Epithelial cell of esophagus (primary cell): ENCODE results near the gene TNK2.
"Not testable (repeated sequence)": the region's sequence is repeated elsewhere in the genome, so short reads cannot be mapped to it uniquely, and the experiment has no call there.

Experiments
- DNase-seq: peaks from one replicate; pipeline ENCODE4 v3.0.0; 2010; ENCODE audit warnings: low read depth
- H3K4me3 ChIP-seq: 2 replicates; pipeline ENCODE4 v1.5.1; 2011; ENCODE audit warnings: mild to moderate bottlenecking, low read length, control low read depth
- TF ChIP-seq, protein P1 (sequence below): IDR thresholded peaks from 2 replicates; pipeline ENCODE4 v1.5.1; 2011; ENCODE audit warnings: low read depth, mild to moderate bottlenecking, low read length, control low read depth, inconsistent platforms; ENCODE audit not compliant: insufficient read depth; ENCODE audit errors: missing control alignments

Gene TNK2

GRCh38 chr3:195903950-195904290 lies 4.4 kb downstream of the TNK2 start:
- no peak for DNase-seq
- H3K4me3 ChIP-seq = no peak overlapping the region
- TF ChIP-seq, protein P1, sequence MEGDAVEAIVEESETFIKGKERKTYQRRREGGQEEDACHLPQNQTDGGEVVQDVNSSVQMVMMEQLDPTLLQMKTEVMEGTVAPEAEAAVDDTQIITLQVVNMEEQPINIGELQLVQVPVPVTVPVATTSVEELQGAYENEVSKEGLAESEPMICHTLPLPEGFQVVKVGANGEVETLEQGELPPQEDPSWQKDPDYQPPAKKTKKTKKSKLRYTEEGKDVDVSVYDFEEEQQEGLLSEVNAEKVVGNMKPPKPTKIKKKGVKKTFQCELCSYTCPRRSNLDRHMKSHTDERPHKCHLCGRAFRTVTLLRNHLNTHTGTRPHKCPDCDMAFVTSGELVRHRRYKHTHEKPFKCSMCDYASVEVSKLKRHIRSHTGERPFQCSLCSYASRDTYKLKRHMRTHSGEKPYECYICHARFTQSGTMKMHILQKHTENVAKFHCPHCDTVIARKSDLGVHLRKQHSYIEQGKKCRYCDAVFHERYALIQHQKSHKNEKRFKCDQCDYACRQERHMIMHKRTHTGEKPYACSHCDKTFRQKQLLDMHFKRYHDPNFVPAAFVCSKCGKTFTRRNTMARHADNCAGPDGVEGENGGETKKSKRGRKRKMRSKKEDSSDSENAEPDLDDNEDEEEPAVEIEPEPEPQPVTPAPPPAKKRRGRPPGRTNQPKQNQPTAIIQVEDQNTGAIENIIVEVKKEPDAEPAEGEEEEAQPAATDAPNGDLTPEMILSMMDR = no peak

DNA sequence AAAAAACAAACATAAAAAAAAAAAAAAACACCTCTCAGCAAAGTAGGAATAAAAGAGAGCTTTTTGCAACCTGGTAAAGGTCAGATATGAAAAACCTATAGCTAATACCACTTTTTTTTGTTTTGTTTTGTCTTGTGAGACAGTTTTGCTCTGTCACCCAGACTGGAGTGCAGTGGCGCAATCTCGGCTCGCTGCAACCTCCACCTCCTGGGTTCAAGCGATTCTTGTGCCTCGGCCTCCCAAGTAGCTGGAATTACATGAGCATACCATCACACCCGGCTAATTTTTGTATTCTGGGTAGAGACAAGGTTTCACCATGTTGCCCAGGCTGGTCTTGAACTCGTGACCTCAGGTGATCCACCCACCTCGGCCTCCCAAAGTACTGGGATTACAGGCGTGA lies 5.7 kb downstream of the TNK2 start:
- not testable (repeated sequence) for DNase-seq, H3K4me3 ChIP-seq

- DNase-seq, H3K4me3 ChIP-seq: not testable (repeated sequence)
Observed at GRCh38 chr3:195901836-195902585, 6.3 kb downstream of the TNK2 start.

DNA sequence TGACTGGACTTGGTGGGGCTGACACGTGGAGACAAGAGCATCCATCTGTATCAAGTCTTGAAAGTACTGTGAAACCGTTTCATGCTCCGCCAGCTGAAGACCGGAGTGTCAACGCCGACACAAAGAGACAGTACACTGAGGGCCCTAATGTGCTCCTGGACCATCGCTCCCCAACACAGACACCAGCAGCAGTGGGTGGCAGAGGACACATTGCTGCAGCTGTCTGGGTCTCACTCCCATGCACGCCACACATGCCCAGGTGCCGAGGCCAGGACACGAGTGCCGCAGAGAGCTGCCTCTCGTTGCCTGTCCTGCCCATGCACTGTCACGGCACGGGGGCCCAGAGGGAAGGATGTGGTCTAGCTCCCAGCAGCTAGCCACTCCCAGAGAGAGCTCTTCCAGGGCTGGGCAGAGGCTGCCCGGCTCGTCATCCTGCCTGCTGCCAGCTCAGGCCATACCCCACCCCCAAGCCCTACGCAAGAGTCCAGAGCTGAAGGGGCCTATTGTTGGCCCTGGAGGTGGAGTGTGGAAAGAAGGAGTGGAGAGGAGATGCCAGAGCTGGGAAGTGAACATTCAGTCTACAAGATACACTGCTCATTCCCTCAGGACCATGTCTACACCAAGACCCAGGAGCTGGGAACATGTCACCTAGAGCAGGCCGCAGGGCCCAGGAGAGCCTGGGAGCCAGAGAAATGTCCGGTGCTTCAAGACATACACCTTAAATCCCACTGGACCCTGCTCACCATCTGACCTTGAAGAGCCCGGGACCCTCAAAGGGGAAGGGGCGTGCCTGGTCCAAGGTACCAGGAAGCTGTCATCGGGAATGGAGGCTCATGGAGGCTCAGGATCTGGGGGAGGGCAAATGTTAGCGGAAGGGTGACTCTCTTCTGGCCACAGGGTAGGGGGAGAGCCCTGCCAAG lies 7.7 kb downstream of the TNK2 start:
- TF ChIP-seq, protein P1 = no peak
- no peak overlapping the region for H3K4me3 ChIP-seq
- peak; percentile 84 for DNase-seq

GRCh38 chr3:195899701-195900435 lies 8.5 kb downstream of the TNK2 start:
- no peak overlapping the region for H3K4me3 ChIP-seq
- no peak for DNase-seq
- TF ChIP-seq, protein P1 = no peak

DNA sequence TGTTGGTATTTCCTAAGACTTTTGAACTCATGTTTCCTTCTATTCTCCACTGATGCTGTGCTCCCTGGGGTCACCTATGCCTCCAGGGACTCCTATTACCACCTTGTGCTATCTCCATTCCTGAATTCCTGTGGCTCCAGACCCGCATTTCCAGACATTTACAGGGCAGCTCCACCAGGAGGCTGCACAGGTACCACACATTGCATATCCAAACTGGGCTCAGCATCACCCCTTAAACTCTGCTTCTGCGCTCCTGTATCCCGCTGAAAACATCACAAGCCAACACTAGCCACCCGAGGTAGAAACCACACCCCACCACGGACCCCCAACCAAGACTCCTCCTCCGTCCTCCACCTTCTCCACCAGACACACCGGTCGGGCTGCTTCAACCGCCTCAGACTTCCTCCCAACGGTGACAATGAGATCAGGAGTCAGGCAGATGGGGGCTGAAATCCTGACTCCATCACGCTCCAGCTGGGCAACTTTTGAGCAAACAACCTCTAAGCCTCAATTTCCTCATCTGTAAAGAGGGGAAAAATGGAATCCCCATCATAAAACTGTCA lies 10.4 kb downstream of the TNK2 start:
- no peak overlapping the region for H3K4me3 ChIP-seq

DNA sequence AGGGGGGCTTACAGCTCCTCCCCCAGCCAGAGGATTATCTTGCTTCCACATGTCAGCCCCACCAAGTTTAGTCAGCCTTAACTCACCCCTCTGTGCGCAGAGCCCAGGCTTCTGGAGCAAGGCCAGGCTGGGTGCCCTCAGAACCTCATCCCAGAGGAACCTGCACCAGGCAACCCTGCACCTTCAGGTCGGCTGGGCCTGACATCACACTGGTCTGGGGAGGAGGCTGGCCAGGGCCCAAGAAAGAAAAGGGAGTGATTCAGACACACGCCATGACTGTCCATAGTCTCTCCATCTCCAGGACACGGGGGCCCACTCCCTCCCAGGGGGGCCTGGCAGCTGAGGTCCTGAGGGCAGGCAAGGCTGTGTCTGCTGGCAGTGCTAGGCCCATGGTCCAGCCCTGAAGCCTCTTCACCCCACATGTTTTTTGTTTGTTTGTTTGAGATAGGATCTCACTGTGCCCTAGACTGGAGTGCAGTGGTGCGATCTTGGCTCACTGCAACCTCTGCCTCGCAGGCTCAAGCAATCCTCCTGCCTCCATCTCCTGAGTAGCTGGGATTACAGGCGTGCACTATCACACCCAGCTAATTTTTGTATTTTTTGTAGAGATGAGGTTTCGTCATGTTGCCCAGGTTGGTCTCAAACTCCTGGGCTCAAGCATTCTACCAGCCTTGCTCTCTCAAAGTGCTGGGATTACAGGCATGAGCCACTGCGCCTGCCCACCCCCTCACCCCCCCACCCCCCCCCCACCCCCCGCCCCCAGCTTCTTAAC lies 11.1 kb downstream of the TNK2 start:
- H3K4me3 ChIP-seq = no peak overlapping the region
- TF ChIP-seq, protein P1 = no peak
- DNase-seq = peak; percentile 87

More for the DNA sequence above, 10.4 kb downstream of the TNK2 start:
- DNase-seq = peak; percentile 55
- TF ChIP-seq, protein P1 = peak; percentile 46
